ENCODE results near the gene CFI.

Gene CFI

GRCh38 chr4:109730619-109731545 lies 70.9 kb downstream of the CFI start:
- DNase-seq (ENCODE audit: low read depth in 3 of 3): no peak

GRCh38 chr4:109729718-109730618 lies 71.8 kb downstream of the CFI start, which contains the start of gene PLA2G12A:
Gene PLA2G12A, minus strand, starts transcription at chr4:109730070. Its CDS starts 261 bp downstream, at chr4:109729809.
- DNase-seq (ENCODE audit: low read depth in 3 of 3): peak; percentile 31 to 61 (median 55)

- peak in 1 of 3 donors; percentile 8 for DNase-seq (ENCODE audit: low read depth in 3 of 3)
Observed at GRCh38 chr4:109729117-109729717, 72.6 kb downstream of the CFI start.

- DNase-seq (ENCODE audit: low read depth in 3 of 3): no peak
Observed at GRCh38 chr4:109728385-109728784, 73.4 kb downstream of the CFI start.

GRCh38 chr4:109723110-109723509 lies 78.7 kb downstream of the CFI start:
- no peak for DNase-seq (ENCODE audit: low read depth in 3 of 3)

- DNase-seq (ENCODE audit: low read depth in 3 of 3): no peak
Observed at GRCh38 chr4:109722357-109722756, 79.4 kb downstream of the CFI start.

GRCh38 chr4:109721033-109721432 lies 80.8 kb downstream of the CFI start:
- DNase-seq (ENCODE audit: low read depth in 3 of 3): no peak

GRCh38 chr4:109719604-109720003 lies 82.2 kb downstream of the CFI start:
- no peak for DNase-seq (ENCODE audit: low read depth in 3 of 3)

- no peak for DNase-seq (ENCODE audit: low read depth in 3 of 3)
Observed at GRCh38 chr4:109718759-109719158, 83.0 kb downstream of the CFI start.

- DNase-seq (ENCODE audit: low read depth in 3 of 3): no peak
Observed at GRCh38 chr4:109713500-109713899, 88.3 kb downstream of the CFI start.

GRCh38 chr4:109708990-109709389 lies 92.8 kb downstream of the CFI start:
- DNase-seq (ENCODE audit: low read depth in 3 of 3): no peak

GRCh38 chr4:109708435-109708834 lies 93.4 kb downstream of the CFI start:
- DNase-seq (ENCODE audit: low read depth in 3 of 3): no peak

GRCh38 chr4:109703664-109704361 lies 98.0 kb downstream of the CFI start:
- no peak for DNase-seq (ENCODE audit: low read depth in 3 of 3)

GRCh38 chr4:109702950-109703663 lies 98.7 kb downstream of the CFI start, which contains the start of gene CASP6:
Gene CASP6, minus strand, starts transcription at chr4:109703445. Its CDS starts 50 bp downstream, at chr4:109703395.
- peak; percentile 37 to 61 (median 55) for DNase-seq (ENCODE audit: low read depth in 3 of 3)

GRCh38 chr4:109701566-109702410 lies 100.0 kb downstream of the CFI start:
- DNase-seq (ENCODE audit: low read depth in 3 of 3): peak in 1 of 3 donors; percentile 6

- DNase-seq (ENCODE audit: low read depth in 3 of 3): no peak
Observed at GRCh38 chr4:109699553-109700225, 102.1 kb downstream of the CFI start.

GRCh38 chr4:109698656-109699055 lies 103.1 kb downstream of the CFI start:
- DNase-seq (ENCODE audit: low read depth in 3 of 3): no peak

GRCh38 chr4:109691411-109691920 lies 110.3 kb downstream of the CFI start:
- DNase-seq (ENCODE audit: low read depth in 3 of 3): no peak
